WTC11 (cell line): Measurements from ENCODE around the gene PSEN1. TPM values are rescaled to one million over a fixed set of nuclear protein-coding genes. Genes with fewer than 3 reads are reported as not detected.

Experiments
- ATAC-seq: fragments of 200-7000 bp; cut with Tn5 transposase; 2 replicates; pipeline ENCODE4 v1.10.0; 2021; ENCODE audit warnings: mild to moderate bottlenecking, moderate library complexity
- CTCF ChIA-PET: fragments of 300-600 bp; sonication (Branson Sonifier 250); formaldehyde crosslinking; loops from one replicate; lab custom pipeline; 2021; ENCODE audit warnings: antibody characterized with exemption; lab: Charles Lee
- POLR2A ChIA-PET: fragments of 350-600 bp; sonication (Branson Sonifier 250); formaldehyde crosslinking; loops from one replicate; lab custom pipeline; 2021; ENCODE audit warnings: antibody characterized with exemption; lab: Charles Lee
- DNase-seq: peaks from one replicate; pipeline ENCODE4 v3.0.0; 2021; ENCODE audit warnings: low spot score
- H3K27ac Mint-ChIP-seq: 2 replicates; pipeline ENCODE4 v1.8.0; 2021; ENCODE audit warnings: mixed read lengths
- H3K27me3 Mint-ChIP-seq: 2 replicates; pipeline ENCODE4 v1.8.0; 2021; ENCODE audit warnings: low read depth, mild to moderate bottlenecking, moderate library complexity, mixed read lengths
- H3K36me3 Mint-ChIP-seq: 2 replicates; pipeline ENCODE4 v1.8.0; 2021; ENCODE audit warnings: mixed read lengths
- H3K4me1 Mint-ChIP-seq: 2 replicates; pipeline ENCODE4 v1.8.0; 2022; ENCODE audit warnings: mixed read lengths
- H3K4me3 Mint-ChIP-seq: 2 replicates; pipeline ENCODE4 v1.8.0; 2021; ENCODE audit warnings: mild to moderate bottlenecking, moderate library complexity, mixed read lengths
- H3K9me3 Mint-ChIP-seq: 2 replicates; pipeline ENCODE4 v1.8.0; 2021; ENCODE audit warnings: mixed read lengths
- EMX1 ChIP-seq: fragments of 250-450 bp; sonication (Bioruptor Pico); IDR thresholded peaks from 2 replicates; pipeline ENCODE4 v1.8.0; 2021; ENCODE audit warnings: mild to moderate bottlenecking
- FOXJ3 ChIP-seq: sonication (generic); formaldehyde crosslinking; IDR thresholded peaks from 2 replicates; pipeline ENCODE4 v1.9.0; 2021; ENCODE audit warnings: missing genetic modification reagents, mild to moderate bottlenecking, borderline replicate concordance
- FOXK1 ChIP-seq: sonication (generic); formaldehyde crosslinking; IDR thresholded peaks from 2 replicates; pipeline ENCODE4 v1.8.0; 2022; ENCODE audit warnings: mild to moderate bottlenecking, moderate library complexity, missing genetic modification reagents
- GRHL2 ChIP-seq: fragments of 250-450 bp; sonication (Bioruptor Pico); IDR thresholded peaks from 2 replicates; pipeline ENCODE4 v1.8.0; 2022; ENCODE audit warnings: mild to moderate bottlenecking, moderate library complexity; ENCODE audit not compliant: insufficient replicate concordance, severe bottlenecking
- IRF2 ChIP-seq: sonication (generic); formaldehyde crosslinking; IDR thresholded peaks from 2 replicates; pipeline ENCODE4 v1.8.0; 2022; ENCODE audit warnings: low read depth, missing genetic modification reagents, borderline replicate concordance
- SMAD3 ChIP-seq: sonication (generic); formaldehyde crosslinking; IDR thresholded peaks from 2 replicates; pipeline ENCODE4 v1.8.0; 2022; ENCODE audit warnings: missing genetic modification reagents, mild to moderate bottlenecking, borderline replicate concordance
- SP1 ChIP-seq: sonication (generic); formaldehyde crosslinking; conservative IDR thresholded peaks from 2 replicates; pipeline ENCODE4 v1.8.1; 2022; ENCODE audit warnings: missing genetic modification reagents
- STAT6 ChIP-seq: sonication (generic); formaldehyde crosslinking; conservative IDR thresholded peaks from 2 replicates; pipeline ENCODE4 v1.8.1; 2023; ENCODE audit warnings: mild to moderate bottlenecking, low read depth, missing genetic modification reagents, moderate library complexity
- TEAD4 ChIP-seq: sonication (generic); formaldehyde crosslinking; IDR thresholded peaks from 2 replicates; pipeline ENCODE4 v1.8.0; 2022; ENCODE audit warnings: mild to moderate bottlenecking, missing genetic modification reagents
- ZNF219 ChIP-seq: sonication (generic); formaldehyde crosslinking; IDR thresholded peaks from 2 replicates; pipeline ENCODE4 v1.8.0; 2023; ENCODE audit warnings: missing genetic modification reagents, mild to moderate bottlenecking, borderline replicate concordance
- ZNF232 ChIP-seq: sonication (generic); formaldehyde crosslinking; IDR thresholded peaks from 2 replicates; pipeline ENCODE4 v1.8.0; 2022; ENCODE audit warnings: mild to moderate bottlenecking, missing genetic modification reagents
- ZNF317 ChIP-seq: sonication (generic); formaldehyde crosslinking; IDR thresholded peaks from 2 replicates; pipeline ENCODE4 v1.8.1; 2023; ENCODE audit warnings: low read depth, mild to moderate bottlenecking, moderate library complexity, missing genetic modification reagents, borderline replicate concordance
- ZNF423 ChIP-seq: fragments of 250-450 bp; sonication (Bioruptor Pico); IDR thresholded peaks from 2 replicates; pipeline ENCODE4 v2.1.2; 2022; ENCODE audit warnings: mild to moderate bottlenecking, moderate library complexity
- total RNA-seq: library from RNA; stranded (reverse); gene quantifications from 3 replicates; pipeline ENCODE4 v1.2.3, GENCODE V29; 2021
- TF ChIP-seq, protein P1 (sequence below): fragments of 250-450 bp; sonication (Bioruptor Pico); IDR thresholded peaks from 2 replicates; pipeline ENCODE4 v1.9.0; 2021; ENCODE audit warnings: mild to moderate bottlenecking
- TF ChIP-seq, protein P2 (sequence below): sonication (generic); formaldehyde crosslinking; IDR thresholded peaks from 2 replicates; pipeline ENCODE4 v1.8.1; 2023; ENCODE audit warnings: mild to moderate bottlenecking, moderate library complexity, missing genetic modification reagents
- TF ChIP-seq, protein P3 (sequence below): sonication (generic); formaldehyde crosslinking; IDR thresholded peaks from 2 replicates; pipeline ENCODE4 v1.8.1; 2023; ENCODE audit warnings: mild to moderate bottlenecking, missing genetic modification reagents

Gene PSEN1
- total RNA-seq, 1 experiment from 2014 or later = 26.6 TPM

DNA sequence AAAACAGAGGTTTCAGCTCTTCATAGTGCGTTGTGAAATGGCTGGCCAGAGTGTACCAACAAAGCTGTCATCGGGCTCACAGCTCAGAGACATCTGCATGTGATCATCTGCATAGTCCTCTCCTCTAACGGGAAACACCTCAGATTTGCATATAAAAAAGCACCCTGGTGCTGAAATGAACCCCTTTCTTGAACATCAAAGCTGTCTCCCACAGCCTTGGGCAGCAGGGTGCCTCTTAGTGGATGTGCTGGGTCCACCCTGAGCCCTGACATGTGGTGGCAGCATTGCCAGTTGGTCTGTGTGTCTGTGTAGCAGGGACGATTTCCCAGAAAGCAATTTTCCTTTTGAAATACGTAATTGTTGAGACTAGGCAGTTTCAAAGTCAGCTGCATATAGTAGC, 86.7 kb downstream of the PSEN1 start:
- Mint-ChIP-seq H3K9me3 (no peaks in the 10 kb centered on the region), H3K27ac (no peak overlapping the region), H3K4me3 (no peak overlapping the region), H3K36me3 (peaks cover 19% of the 10 kb centered on the region), H3K27me3 (no peaks in the 10 kb centered on the region), H3K4me1 (peaks cover 22% of the 10 kb centered on the region)
- DNase-seq = no peak
- POLR2A ChIA-PET = no interaction called here
- CTCF ChIA-PET = interaction anchor here (0.9 to 1.6 kb wide), 5 partner anchors 9 to 285 kb away, joined by 3 to 12 read pairs (median 4); no protein-coding TSS in a partner anchor
- no peak for TF ChIP-seq SMAD3
- TF ChIP-seq ZNF219 (CRISPR knock-in tag) = no peak
- TF ChIP-seq FOXK1 (CRISPR knock-in tag) = no peak
- TF ChIP-seq ZNF232 (CRISPR knock-in tag) = no peak
- TF ChIP-seq ZNF423 = peak; percentile 97
- TF ChIP-seq, protein P1, sequence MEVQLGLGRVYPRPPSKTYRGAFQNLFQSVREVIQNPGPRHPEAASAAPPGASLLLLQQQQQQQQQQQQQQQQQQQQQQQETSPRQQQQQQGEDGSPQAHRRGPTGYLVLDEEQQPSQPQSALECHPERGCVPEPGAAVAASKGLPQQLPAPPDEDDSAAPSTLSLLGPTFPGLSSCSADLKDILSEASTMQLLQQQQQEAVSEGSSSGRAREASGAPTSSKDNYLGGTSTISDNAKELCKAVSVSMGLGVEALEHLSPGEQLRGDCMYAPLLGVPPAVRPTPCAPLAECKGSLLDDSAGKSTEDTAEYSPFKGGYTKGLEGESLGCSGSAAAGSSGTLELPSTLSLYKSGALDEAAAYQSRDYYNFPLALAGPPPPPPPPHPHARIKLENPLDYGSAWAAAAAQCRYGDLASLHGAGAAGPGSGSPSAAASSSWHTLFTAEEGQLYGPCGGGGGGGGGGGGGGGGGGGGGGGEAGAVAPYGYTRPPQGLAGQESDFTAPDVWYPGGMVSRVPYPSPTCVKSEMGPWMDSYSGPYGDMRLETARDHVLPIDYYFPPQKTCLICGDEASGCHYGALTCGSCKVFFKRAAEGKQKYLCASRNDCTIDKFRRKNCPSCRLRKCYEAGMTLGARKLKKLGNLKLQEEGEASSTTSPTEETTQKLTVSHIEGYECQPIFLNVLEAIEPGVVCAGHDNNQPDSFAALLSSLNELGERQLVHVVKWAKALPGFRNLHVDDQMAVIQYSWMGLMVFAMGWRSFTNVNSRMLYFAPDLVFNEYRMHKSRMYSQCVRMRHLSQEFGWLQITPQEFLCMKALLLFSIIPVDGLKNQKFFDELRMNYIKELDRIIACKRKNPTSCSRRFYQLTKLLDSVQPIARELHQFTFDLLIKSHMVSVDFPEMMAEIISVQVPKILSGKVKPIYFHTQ (CRISPR knock-in tag) = no peak
- no peak for TF ChIP-seq FOXJ3 (CRISPR knock-in tag)
- ATAC-seq = peak; percentile 44

DNA sequence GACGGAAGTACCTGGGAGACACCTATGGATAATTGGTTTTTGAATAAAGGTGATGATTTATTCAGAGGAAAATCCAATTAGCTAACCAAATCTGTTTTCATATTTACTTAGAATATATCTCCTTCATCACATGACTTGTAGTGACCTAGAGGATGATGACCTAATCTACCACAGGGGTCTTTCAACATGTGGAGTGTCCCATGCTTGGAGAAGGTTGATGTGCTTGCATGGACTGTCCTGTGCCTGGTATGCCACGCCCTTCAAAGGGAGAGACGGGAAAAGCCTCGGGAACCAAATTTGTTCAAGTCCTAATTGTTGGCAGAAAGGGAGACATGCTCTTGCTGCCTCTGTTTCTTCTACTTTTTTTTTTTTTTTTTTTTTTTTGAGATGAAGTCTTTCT, 89.2 kb downstream of the PSEN1 start:
- DNase-seq = no peak
- POLR2A ChIA-PET = no interaction called here
- no peak for TF ChIP-seq ZNF317 (CRISPR knock-in tag)
- TF ChIP-seq, protein P2, sequence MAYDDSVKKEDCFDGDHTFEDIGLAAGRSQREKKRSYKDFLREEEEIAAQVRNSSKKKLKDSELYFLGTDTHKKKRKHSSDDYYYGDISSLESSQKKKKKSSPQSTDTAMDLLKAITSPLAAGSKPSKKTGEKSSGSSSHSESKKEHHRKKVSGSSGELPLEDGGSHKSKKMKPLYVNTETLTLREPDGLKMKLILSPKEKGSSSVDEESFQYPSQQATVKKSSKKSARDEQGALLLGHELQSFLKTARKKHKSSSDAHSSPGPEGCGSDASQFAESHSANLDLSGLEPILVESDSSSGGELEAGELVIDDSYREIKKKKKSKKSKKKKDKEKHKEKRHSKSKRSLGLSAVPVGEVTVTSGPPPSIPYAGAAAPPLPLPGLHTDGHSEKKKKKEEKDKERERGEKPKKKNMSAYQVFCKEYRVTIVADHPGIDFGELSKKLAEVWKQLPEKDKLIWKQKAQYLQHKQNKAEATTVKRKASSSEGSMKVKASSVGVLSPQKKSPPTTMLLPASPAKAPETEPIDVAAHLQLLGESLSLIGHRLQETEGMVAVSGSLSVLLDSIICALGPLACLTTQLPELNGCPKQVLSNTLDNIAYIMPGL (CRISPR knock-in tag) = no peak
- no peaks in the 10 kb centered on the region for H3K36me3 Mint-ChIP-seq
- no peaks in the 10 kb centered on the region; the same call in 1 of the 2 replicates for H3K27me3 Mint-ChIP-seq
- H3K27ac Mint-ChIP-seq = no peak overlapping the region; the same call in 1 of the 2 replicates
- peaks cover 28% of the 10 kb centered on the region for H3K4me1 Mint-ChIP-seq
- H3K9me3 Mint-ChIP-seq = no peaks in the 10 kb centered on the region
- no peak overlapping the region for H3K4me3 Mint-ChIP-seq
- ATAC-seq = no peak
- CTCF ChIA-PET = no interaction called here

DNA sequence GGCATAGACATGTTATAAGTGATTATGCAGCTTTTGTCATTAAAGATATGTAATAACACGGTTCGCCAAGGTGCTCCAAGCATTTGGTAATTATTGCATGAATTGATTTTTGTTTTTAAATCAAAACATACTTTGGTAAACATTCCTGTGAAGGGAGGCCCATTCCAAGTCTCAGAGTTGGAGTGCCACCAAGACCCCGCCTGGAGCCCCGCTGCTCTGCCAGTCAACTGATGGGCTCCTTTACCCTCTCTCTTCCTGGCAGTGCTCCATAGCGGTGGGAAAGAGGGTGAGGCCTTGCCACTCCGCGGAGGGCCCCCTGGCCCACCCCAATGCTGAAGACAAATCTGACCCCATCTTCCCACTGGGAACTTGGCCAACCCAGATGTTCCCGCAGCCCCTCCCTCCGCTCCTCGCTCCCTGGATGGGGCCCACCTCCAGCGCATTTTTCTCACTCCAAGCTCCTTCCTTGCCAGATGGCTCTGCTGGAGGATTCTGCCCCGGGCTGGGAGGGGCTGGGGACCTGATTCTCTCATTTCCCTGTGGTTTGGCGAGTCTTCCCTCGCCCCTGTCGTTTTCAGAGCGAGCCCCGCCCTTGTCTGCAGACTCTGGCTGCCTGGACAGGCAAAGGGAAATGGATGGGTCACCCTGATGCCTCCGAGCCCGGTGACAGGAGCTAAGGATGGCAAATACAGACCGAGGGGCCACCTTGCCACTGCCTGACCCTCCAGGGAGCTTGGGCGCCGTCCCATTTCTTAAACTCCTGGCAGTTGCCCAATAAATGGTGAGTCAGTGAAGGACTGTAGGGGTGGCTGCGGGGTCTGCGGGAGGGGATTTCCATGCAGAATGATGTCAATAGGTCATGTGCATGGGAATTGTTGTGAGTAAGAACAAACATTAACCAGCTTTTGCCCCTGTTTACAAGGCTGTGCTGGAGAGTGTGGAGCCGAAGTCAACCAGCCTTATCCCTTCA, 91.8 kb downstream of the PSEN1 start:
- Mint-ChIP-seq H3K4me1 (peaks cover 25% of the 10 kb centered on the region), H3K9me3 (no peaks in the 10 kb centered on the region), H3K4me3 (no peak overlapping the region), H3K27ac (peak overlapping the region; percentile 29), H3K36me3 (no peaks in the 10 kb centered on the region), H3K27me3 (peaks cover 2% of the 10 kb centered on the region)
- POLR2A ChIA-PET = interaction anchor here (0.5 kb wide), 1 partner anchor 183 kb away, joined by 3 read pairs; no protein-coding TSS in a partner anchor
- CTCF ChIA-PET = interaction anchor here (0.6 to 2.0 kb wide), 2 partner anchors 55 to 64 kb away, joined by 3 to 9 read pairs; no protein-coding TSS in a partner anchor
- peak; percentile 54 for DNase-seq
- ATAC-seq = peak; percentile 28
- TF ChIP-seq GRHL2 (no peak), SP1 (CRISPR knock-in tag) (no peak), IRF2 (CRISPR knock-in tag) (no peak), TEAD4 (CRISPR knock-in tag) (no peak), STAT6 (no peak), ZNF232 (CRISPR knock-in tag) (no peak), EMX1 (CRISPR knock-in tag) (no peak)
- TF ChIP-seq, protein P1 (CRISPR knock-in tag) = no peak
- TF ChIP-seq, protein P3, sequence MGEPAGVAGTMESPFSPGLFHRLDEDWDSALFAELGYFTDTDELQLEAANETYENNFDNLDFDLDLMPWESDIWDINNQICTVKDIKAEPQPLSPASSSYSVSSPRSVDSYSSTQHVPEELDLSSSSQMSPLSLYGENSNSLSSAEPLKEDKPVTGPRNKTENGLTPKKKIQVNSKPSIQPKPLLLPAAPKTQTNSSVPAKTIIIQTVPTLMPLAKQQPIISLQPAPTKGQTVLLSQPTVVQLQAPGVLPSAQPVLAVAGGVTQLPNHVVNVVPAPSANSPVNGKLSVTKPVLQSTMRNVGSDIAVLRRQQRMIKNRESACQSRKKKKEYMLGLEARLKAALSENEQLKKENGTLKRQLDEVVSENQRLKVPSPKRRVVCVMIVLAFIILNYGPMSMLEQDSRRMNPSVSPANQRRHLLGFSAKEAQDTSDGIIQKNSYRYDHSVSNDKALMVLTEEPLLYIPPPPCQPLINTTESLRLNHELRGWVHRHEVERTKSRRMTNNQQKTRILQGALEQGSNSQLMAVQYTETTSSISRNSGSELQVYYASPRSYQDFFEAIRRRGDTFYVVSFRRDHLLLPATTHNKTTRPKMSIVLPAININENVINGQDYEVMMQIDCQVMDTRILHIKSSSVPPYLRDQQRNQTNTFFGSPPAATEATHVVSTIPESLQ (CRISPR knock-in tag) = no peak
